NT2/D1 (cell line): ENCODE data around the gene AADACL4.
"Not testable (repeated sequence)": the region's sequence is repeated elsewhere in the genome, so short reads cannot be mapped to it uniquely, and the experiment has no call there.

Source experiments
- SUZ12 ChIP-seq: IDR thresholded peaks from 2 replicates; pipeline ENCODE4 v1.6.1; 2011; ENCODE audit not compliant: insufficient read length, insufficient read depth; ENCODE audit errors: extremely low read depth
- YY1 ChIP-seq: IDR thresholded peaks from 2 replicates; pipeline ENCODE4 v1.6.1; 2011; ENCODE audit not compliant: insufficient read length, insufficient read depth
- ZNF274 ChIP-seq: IDR thresholded peaks from 2 replicates; pipeline ENCODE4 v1.6.1; 2011; ENCODE audit warnings: mild to moderate bottlenecking, low read depth, low read length

DNA sequence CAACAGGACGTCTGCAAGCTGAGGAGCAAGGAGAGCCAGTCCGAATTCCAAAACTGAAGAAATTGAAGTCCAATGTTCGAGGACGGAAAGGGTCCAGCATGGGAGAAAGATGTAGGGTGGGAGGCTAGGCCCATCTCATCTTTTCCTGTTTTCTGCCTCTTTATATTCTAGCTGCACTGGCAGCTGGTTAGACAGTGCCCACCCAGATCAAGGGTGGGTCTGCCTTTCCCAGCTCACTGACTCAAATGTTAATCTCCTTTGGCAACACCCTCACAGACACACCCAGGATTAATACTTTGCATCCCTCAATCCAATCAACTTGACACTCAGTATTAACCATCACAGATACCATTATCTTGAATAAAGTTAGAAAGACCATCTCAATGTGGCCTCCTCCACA lies 32.2 kb downstream of the AADACL4 start:
- TF ChIP-seq YY1, SUZ12, ZNF274: not testable (repeated sequence)
